ENCODE data around the gene MEGF11. TPM values are rescaled to one million over a fixed set of nuclear protein-coding genes. Genes with fewer than 3 reads are reported as not detected.

Gene MEGF11
- total RNA-seq, 4 donors from 2014 or later: not detected

- 89 to 90% methylated on average over 5 of the region's 5 CpGs for WGBS, 2 donors
- no peaks in the 10 kb centered on the region for H3K4me1 ChIP-seq
- intact Hi-C loops (cut with DNase I): no loop called here
Measured at GRCh38 chr15:66102563-66103292, 150.8 kb downstream of the MEGF11 start.

GRCh38 chr15:66101715-66102395 lies 151.7 kb downstream of the MEGF11 start:
- Histone ChIP-seq H3K27ac (no peak overlapping the region), H3K36me3 (no peaks in the 10 kb centered on the region), H3K27me3 (peaks cover 0 to 16% (median 0%) of the 10 kb centered on the region in 4 donors), H3K9me3 (no peaks in the 10 kb centered on the region), H3K4me1 (no peaks in the 10 kb centered on the region), H3K4me3 (no peak overlapping the region)
- no peak for TF ChIP-seq POLR2A (IDR thresholded peaks at IDR 0.05)
- no peak for TF ChIP-seq CTCF (IDR thresholded peaks at IDR 0.05)
- 59 to 70% methylated on average over 5 to 10 of the region's 10 CpGs for WGBS, 2 donors
- DNase-seq: no peak
- intact Hi-C loops (cut with DNase I): no loop called here

More at GRCh38 chr15:66102563-66103292, 150.8 kb downstream of the MEGF11 start:
- H3K27me3 ChIP-seq: peaks cover 0 to 23% (median 0%) of the 10 kb centered on the region in 4 donors
- H3K9me3 ChIP-seq: no peaks in the 10 kb centered on the region
- no peak overlapping the region for H3K27ac ChIP-seq
- H3K36me3 ChIP-seq: no peaks in the 10 kb centered on the region
- TF ChIP-seq CTCF (IDR thresholded peaks at IDR 0.05) (no peak), POLR2A (IDR thresholded peaks at IDR 0.05) (no peak)
- H3K4me3 ChIP-seq: no peak overlapping the region
- DNase-seq: no peak

GRCh38 chr15:66100761-66101160 lies 152.8 kb downstream of the MEGF11 start:
- Histone ChIP-seq H3K4me3 (no peak overlapping the region), H3K36me3 (no peaks in the 10 kb centered on the region), H3K4me1 (no peaks in the 10 kb centered on the region), H3K27me3 (peaks cover 0 to 15% (median 0%) of the 10 kb centered on the region in 4 donors), H3K9me3 (no peaks in the 10 kb centered on the region), H3K27ac (no peak overlapping the region)
- TF ChIP-seq POLR2A (IDR thresholded peaks at IDR 0.05): no peak
- no peak for TF ChIP-seq CTCF (IDR thresholded peaks at IDR 0.05)
- no peak for DNase-seq
- WGBS, 2 donors: 76 to 84% methylated on average over 8 to 10 of the region's 10 CpGs
- intact Hi-C loops (cut with DNase I): no loop called here

- Histone ChIP-seq H3K27ac (no peak overlapping the region), H3K9me3 (no peaks in the 10 kb centered on the region), H3K36me3 (no peaks in the 10 kb centered on the region), H3K4me3 (no peak overlapping the region), H3K27me3 (peaks cover 0 to 19% (median 0%) of the 10 kb centered on the region in 4 donors), H3K4me1 (no peaks in the 10 kb centered on the region)
- 63 to 90% methylated on average over 4 to 8 of the region's 15 CpGs for WGBS, 2 donors
- DNase-seq: no peak
- TF ChIP-seq POLR2A (IDR thresholded peaks at IDR 0.05) (no peak), CTCF (IDR thresholded peaks at IDR 0.05) (no peak)
- intact Hi-C loops (cut with DNase I): no loop called here
Measured at GRCh38 chr15:66099950-66100671, 153.4 kb downstream of the MEGF11 start.

GRCh38 chr15:66098022-66098363 lies 155.6 kb downstream of the MEGF11 start:
- H3K4me3 ChIP-seq: no peak overlapping the region
- WGBS, 2 donors: 47 to 53% methylated on average over 4 to 5 of the region's 5 CpGs
- H3K36me3 ChIP-seq: no peaks in the 10 kb centered on the region
- peaks cover 0 to 29% (median 0%) of the 10 kb centered on the region in 4 donors for H3K27me3 ChIP-seq
- no peaks in the 10 kb centered on the region for H3K4me1 ChIP-seq
- no peak for DNase-seq
- H3K27ac ChIP-seq: no peak overlapping the region
- no peaks in the 10 kb centered on the region for H3K9me3 ChIP-seq
- TF ChIP-seq POLR2A (IDR thresholded peaks at IDR 0.05) (no peak), CTCF (IDR thresholded peaks at IDR 0.05) (no peak)
- intact Hi-C loops (cut with DNase I): no loop called here
